Measurements from ENCODE around the gene SFT2D1.

Gene SFT2D1

GRCh38 chr6:166278579-166279392 is 63.6 kb downstream of the SFT2D1 start:
- Mint-ChIP-seq H3K4me1 (peaks cover 15 to 18% of the 10 kb centered on the region in 2 donors), H3K9me3 (no peaks in the 10 kb centered on the region), H3K36me3 (no peaks in the 10 kb centered on the region), H3K4me3 (no peak overlapping the region), H3K27me3 (peaks cover 11 to 23% of the 10 kb centered on the region in 2 donors), H3K27ac (no peak overlapping the region)
- ATAC-seq (replicated peaks) (no peak), DNase-seq (no peak)

- H3K4me3 Mint-ChIP-seq, result no peak overlapping the region
- peaks cover 11 to 23% of the 10 kb centered on the region in 2 donors for H3K27me3 Mint-ChIP-seq
- no peak for ATAC-seq (replicated peaks)
- H3K9me3 Mint-ChIP-seq, result no peaks in the 10 kb centered on the region
- peaks cover 15 to 18% of the 10 kb centered on the region in 2 donors for H3K4me1 Mint-ChIP-seq
- no peak overlapping the region for H3K27ac Mint-ChIP-seq
- no peak for DNase-seq
- no peaks in the 10 kb centered on the region for H3K36me3 Mint-ChIP-seq
Measured at GRCh38 chr6:166277892-166278578, 64.3 kb downstream of the SFT2D1 start.

GRCh38 chr6:166277018-166277417 is 65.3 kb downstream of the SFT2D1 start:
- H3K36me3 Mint-ChIP-seq, result no peaks in the 10 kb centered on the region

GRCh38 chr6:166275714-166276166 is 66.6 kb downstream of the SFT2D1 start:
- peaks cover 15 to 16% of the 10 kb centered on the region in 2 donors for H3K4me1 Mint-ChIP-seq

More at GRCh38 chr6:166277018-166277417, 65.3 kb downstream of the SFT2D1 start:
- ATAC-seq (replicated peaks) (no peak), DNase-seq (no peak)
- Mint-ChIP-seq H3K4me3 (no peak overlapping the region), H3K4me1 (peaks cover 15 to 18% of the 10 kb centered on the region in 2 donors), H3K9me3 (no peaks in the 10 kb centered on the region), H3K27ac (no peak overlapping the region), H3K27me3 (peaks cover 13 to 23% of the 10 kb centered on the region in 2 donors)

GRCh38 chr6:166274739-166275370 is 67.5 kb downstream of the SFT2D1 start:
- DNase-seq, result no peak
- no peak for ATAC-seq (replicated peaks)
- no peak overlapping the region for H3K4me3 Mint-ChIP-seq
- no peaks in the 10 kb centered on the region for H3K36me3 Mint-ChIP-seq
- H3K27ac Mint-ChIP-seq, result no peak overlapping the region
- H3K4me1 Mint-ChIP-seq, result peaks cover 13 to 15% of the 10 kb centered on the region in 2 donors
- H3K27me3 Mint-ChIP-seq, result peaks cover 20 to 22% of the 10 kb centered on the region in 2 donors
- no peaks in the 10 kb centered on the region for H3K9me3 Mint-ChIP-seq

More at GRCh38 chr6:166275714-166276166, 66.6 kb downstream of the SFT2D1 start:
- peak; percentile 92 to 93 for ATAC-seq (replicated peaks)
- H3K9me3 Mint-ChIP-seq, result no peaks in the 10 kb centered on the region
- H3K36me3 Mint-ChIP-seq, result no peaks in the 10 kb centered on the region
- no peak overlapping the region for H3K4me3 Mint-ChIP-seq
- DNase-seq, result peak; percentile 74
- H3K27me3 Mint-ChIP-seq, result peaks cover 20 to 23% of the 10 kb centered on the region in 2 donors
- H3K27ac Mint-ChIP-seq, result no peak overlapping the region

- DNase-seq (no peak), ATAC-seq (replicated peaks) (no peak)
- H3K27me3 Mint-ChIP-seq, result peaks cover 26 to 27% of the 10 kb centered on the region in 2 donors
- peaks cover 13 to 15% of the 10 kb centered on the region in 2 donors for H3K4me1 Mint-ChIP-seq
- no peak overlapping the region for H3K27ac Mint-ChIP-seq
- H3K36me3 Mint-ChIP-seq, result no peaks in the 10 kb centered on the region
- H3K9me3 Mint-ChIP-seq, result no peaks in the 10 kb centered on the region
- H3K4me3 Mint-ChIP-seq, result no peak overlapping the region
Measured at GRCh38 chr6:166274163-166274562, 68.2 kb downstream of the SFT2D1 start.

- Mint-ChIP-seq H3K4me1 (peaks cover 7 to 12% of the 10 kb centered on the region in 2 donors), H3K36me3 (no peaks in the 10 kb centered on the region), H3K27ac (no peak overlapping the region), H3K27me3 (peaks cover 26 to 27% of the 10 kb centered on the region in 2 donors), H3K4me3 (no peak overlapping the region), H3K9me3 (no peaks in the 10 kb centered on the region)
- DNase-seq (no peak), ATAC-seq (replicated peaks) (no peak)
Measured at GRCh38 chr6:166271376-166271765, 71.0 kb downstream of the SFT2D1 start.

- no peak overlapping the region for H3K4me3 Mint-ChIP-seq
- H3K27me3 Mint-ChIP-seq, result peaks cover 21 to 22% of the 10 kb centered on the region in 2 donors
- peaks cover 4 to 10% of the 10 kb centered on the region in 2 donors for H3K4me1 Mint-ChIP-seq
- no peaks in the 10 kb centered on the region for H3K36me3 Mint-ChIP-seq
- no peak for DNase-seq
- no peak overlapping the region for H3K27ac Mint-ChIP-seq
- H3K9me3 Mint-ChIP-seq, result no peaks in the 10 kb centered on the region
- ATAC-seq (replicated peaks), result no peak
Measured at GRCh38 chr6:166270706-166271375, 71.5 kb downstream of the SFT2D1 start.

Data from stimulated activated naive B cell treated with anti-CD40 and anti-IgM and Interleukin-4, amounts not matched to agents 10 μg/mL and 1 μg/mL and 100 μg/mL, for 72 hours (primary cell).